Fibroblast of pulmonary artery (primary cell): ENCODE results near the gene ZIC1.
A peak's percentile ranks its signal among the peaks of the same experiment; 100 is the strongest.

ENCODE experiments used
- DNase-seq: peaks from one replicate; pipeline ENCODE4 v3.0.0-alpha.2; 2010; ENCODE audit warnings: low read depth
- H3K4me3 ChIP-seq: replicated peaks from 2 replicates; pipeline ENCODE4 v1.5.1; 2011; ENCODE audit warnings: low read depth, mild to moderate bottlenecking, control low read depth, low read length, moderate library complexity
- TF ChIP-seq, protein P1 (sequence below): IDR thresholded peaks from 2 replicates; pipeline ENCODE4 v1.5.1; 2011; ENCODE audit warnings: mild to moderate bottlenecking, control low read depth, low read length, inconsistent platforms; ENCODE audit errors: missing control alignments

Gene ZIC1

DNA sequence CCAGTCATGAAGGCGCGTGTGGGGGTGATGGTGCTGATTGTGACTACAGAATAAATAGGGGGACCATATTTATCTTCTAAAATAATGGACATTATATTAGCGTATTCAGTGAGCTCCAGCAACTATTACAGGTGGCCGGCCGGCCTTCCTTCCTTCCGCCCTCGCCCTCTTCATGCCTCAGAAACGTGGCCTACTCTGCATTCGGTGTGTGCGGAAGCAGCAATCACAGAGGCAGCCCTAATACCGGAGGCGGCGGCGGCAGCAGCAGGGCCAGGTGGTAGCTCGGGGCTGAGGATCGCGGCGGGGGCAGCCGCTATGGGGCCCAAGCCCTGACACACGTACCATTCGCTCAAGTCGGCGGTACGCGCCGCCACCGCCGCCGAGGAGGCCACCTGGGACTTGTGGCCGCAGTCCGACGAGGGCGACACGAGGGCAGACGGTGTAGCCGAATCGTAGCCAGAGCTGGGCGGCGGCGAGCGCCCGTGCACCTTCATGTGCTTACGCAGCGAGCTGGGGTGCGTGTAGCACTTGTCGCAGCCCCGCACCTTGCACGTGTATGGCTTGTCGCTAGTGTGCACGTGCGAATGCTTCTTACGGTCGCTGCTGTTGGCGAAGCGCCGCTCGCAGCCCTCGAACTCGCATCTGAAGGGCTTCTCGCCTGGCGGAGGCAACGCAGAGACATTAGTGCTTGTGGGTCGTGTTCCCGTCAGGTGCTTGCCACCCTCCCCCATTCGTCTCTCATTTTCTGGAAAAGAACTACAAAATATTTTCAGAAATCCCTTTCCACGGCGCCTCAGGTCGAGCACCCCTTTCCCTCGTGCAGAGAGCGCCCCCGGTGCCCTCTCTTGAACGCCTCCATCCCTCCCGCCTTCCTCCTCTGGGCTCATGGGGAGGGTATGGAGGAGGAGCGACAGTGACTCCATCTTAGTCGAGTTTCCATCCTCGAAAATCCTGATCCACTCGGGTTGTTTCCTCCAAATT, 18.3 kb upstream of the ZIC1 start:
- no peak for DNase-seq
- TF ChIP-seq, protein P1, sequence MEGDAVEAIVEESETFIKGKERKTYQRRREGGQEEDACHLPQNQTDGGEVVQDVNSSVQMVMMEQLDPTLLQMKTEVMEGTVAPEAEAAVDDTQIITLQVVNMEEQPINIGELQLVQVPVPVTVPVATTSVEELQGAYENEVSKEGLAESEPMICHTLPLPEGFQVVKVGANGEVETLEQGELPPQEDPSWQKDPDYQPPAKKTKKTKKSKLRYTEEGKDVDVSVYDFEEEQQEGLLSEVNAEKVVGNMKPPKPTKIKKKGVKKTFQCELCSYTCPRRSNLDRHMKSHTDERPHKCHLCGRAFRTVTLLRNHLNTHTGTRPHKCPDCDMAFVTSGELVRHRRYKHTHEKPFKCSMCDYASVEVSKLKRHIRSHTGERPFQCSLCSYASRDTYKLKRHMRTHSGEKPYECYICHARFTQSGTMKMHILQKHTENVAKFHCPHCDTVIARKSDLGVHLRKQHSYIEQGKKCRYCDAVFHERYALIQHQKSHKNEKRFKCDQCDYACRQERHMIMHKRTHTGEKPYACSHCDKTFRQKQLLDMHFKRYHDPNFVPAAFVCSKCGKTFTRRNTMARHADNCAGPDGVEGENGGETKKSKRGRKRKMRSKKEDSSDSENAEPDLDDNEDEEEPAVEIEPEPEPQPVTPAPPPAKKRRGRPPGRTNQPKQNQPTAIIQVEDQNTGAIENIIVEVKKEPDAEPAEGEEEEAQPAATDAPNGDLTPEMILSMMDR = no peak
- no peak overlapping the region for H3K4me3 ChIP-seq

DNA sequence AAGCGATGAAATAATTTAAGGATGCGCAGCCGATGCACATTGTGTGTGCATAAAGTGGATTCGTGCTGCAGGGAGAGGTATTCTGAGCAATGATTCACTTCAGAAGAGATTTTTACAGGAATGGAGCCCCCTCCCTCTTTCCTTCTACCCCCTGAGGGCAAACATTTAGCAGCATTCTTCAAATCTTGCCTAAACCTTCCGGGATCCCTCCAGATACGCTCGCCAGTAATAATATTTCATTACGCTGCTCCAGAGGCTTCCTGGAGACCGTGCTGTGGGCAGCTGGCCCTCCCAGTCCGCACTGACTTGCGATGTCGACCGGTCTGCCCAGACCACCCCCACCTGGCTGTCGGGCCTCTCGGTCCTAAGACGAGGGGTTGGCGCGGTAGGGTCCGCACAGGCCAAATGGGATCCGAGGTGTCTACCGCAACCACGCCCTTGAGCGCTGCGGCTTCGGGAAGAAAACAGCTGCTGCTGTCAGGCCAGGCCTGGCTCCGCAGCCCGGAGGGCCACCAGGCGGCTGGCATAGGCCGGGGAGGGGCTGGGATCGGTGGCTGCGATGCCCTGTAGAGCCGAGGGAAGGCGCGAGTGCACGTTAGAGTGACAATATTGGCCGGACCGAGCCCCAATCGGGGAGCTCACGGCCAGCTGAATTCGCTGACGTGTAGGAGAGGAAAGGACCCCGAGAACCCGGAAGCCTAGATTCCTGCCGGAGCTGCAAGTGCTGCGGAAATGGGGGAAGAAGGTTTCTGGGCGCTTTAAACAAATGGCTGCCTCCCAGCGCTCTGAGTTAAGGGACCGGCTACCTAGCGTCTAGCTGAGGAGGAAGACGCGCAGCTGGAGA, 17.2 kb upstream of the ZIC1 start:
- no peak overlapping the region for H3K4me3 ChIP-seq
- TF ChIP-seq, protein P1 = no peak
- no peak for DNase-seq

DNA sequence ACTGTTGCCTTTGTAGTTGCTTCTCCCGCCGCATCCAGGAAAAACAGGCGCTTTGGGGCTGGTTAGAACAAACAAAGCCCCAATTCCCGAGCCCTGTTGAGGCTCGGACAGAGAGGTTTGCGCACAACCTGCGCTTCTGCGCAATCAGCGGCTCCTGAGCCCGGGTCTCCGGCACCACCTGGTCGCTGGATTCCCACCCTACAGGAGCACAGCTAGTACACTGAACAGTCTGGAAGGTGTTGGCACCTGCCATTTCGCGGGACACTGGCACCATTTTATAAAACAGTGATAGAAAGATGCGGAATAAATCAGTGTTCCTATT, 16.6 kb upstream of the ZIC1 start:
- TF ChIP-seq, protein P1 = no peak
- DNase-seq = no peak
- no peak overlapping the region for H3K4me3 ChIP-seq

DNA sequence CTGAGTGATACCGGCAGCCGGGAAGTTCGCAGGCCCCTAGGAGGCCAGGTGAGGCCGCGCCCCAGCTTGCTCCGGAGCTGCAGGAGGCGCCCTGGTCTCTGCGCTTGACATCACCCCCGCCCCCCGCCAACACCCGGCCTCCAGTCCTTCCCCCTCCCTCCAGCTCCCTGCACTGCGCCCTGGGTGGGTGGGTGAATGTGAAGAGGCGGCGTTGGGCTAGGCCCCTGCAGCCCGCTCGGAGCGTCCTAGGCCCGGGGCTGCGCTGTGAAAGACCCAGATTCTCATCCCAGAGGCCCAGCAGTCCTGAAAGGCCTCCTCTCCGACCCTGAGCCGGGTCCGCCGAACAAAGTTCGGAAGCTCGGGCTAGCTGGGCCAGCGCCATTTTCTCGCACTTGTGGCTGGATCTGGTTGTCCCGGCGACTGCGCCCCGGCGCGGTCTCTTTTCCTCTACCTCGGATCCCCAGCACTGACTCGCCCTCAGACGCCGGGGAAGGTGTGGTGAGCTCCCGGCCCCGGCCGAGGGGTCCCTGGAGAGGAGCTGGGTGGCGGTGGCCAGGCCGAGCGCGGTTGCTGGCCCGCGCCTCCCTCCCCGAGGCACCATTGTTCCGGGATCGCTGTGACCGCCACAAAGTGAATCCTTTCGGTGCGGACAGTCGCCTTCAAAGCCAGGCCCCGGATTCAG, 15.8 kb upstream of the ZIC1 start:
- TF ChIP-seq, protein P1 = no peak
- no peak for DNase-seq
- H3K4me3 ChIP-seq = peak overlapping the region; percentile 7

DNA sequence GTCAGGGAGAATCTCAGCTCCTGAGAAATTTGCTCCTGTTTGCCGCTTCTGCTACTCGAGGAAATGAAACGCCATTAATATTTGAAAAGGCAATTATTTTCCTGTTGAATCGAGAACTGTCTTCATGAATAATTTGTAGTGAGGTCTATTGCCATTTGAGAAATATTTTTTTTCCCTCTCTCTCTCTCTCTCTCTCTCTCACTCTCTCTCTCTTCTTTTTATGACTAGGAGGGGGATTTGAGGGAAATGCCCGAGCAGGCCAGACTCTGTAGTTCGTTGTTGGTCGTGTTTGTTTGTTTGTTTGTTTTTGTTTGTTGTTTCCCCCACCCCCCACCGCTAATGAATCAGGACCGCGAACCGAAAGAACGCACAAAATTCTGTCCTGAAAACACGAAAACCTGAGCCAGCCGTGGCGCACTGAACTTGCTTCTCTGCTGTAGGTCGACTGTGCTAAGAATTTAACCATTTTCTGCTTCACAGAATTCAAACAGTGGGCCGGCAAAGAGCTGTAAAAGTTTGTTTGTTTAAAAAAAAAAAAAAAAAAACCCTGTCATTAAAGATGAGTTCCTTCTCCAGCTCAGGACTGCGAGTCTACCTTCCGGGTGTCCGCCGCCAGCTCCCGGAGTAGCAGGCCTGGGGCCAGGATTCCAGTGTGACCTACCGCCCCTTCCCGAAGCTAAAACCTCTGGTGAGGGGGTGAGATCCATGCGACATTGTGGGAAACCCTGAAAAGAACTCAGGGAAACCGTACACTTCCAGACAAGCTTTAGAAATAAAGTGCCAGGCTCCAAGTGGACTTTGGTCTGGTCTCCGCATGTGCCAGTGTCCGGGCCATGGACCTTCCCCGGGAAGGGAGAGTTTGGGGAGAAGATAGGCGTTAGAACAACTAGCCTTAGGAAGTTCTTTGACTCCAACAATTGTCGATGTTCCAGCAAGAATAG, 15.0 kb upstream of the ZIC1 start:
- DNase-seq = no peak
- H3K4me3 ChIP-seq = peak overlapping the region; percentile 7
- TF ChIP-seq, protein P1 = no peak

DNA sequence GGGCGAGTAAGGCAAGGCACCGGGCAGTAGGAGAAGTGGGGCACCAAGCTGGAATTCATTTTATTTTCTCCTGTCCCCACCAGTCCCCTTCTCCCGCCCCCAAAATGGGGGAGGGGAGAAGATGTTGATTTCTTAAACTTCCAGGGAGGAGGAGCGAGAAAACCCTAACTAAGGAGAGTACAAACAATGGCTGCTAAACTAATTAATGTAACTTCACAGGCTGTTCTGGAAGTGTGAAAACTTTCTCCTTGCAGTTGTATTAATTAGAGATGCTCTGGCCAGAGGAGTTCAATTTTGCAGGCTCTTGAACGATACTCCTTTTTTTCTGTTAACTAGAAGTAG, 14.3 kb upstream of the ZIC1 start:
- no peak for DNase-seq
- no peak overlapping the region for H3K4me3 ChIP-seq
- TF ChIP-seq, protein P1 = no peak
